MM.1S (cell line): ENCODE results near the gene SUPV3L1.

Experiments
- DNase-seq: peaks from one replicate; pipeline ENCODE4 v3.0.0-alpha.2; 2015
- H2AFZ ChIP-seq: fragments of 300-600 bp; sonication (generic); 2 replicates; pipeline ENCODE4 v1.6.0; 2016; ENCODE audit warnings: antibody characterized with exemption, low read length
- H3F3A ChIP-seq: fragments of 300-600 bp; sonication (generic); 2 replicates; pipeline ENCODE4 v1.6.1; 2016; ENCODE audit warnings: mild to moderate bottlenecking, antibody characterized with exemption, low read length, moderate library complexity, mixed read lengths; ENCODE audit not compliant: insufficient read depth
- H3K27ac ChIP-seq: fragments of 300-600 bp; sonication (generic); 2 replicates; pipeline ENCODE4 v1.5.1; 2016; ENCODE audit warnings: mild to moderate bottlenecking, low read length
- H3K27me3 ChIP-seq: fragments of 300-600 bp; sonication (generic); replicated peaks from 2 replicates; pipeline ENCODE4 v1.6.0; 2016; ENCODE audit warnings: low read length; ENCODE audit not compliant: insufficient read depth
- H3K36me3 ChIP-seq: fragments of 300-600 bp; sonication (generic); replicated peaks from 2 replicates; pipeline ENCODE4 v1.6.1; 2016; ENCODE audit warnings: mild to moderate bottlenecking, low read length, mixed read lengths; ENCODE audit not compliant: insufficient read depth
- H3K4me1 ChIP-seq: fragments of 300-600 bp; sonication (generic); 2 replicates; pipeline ENCODE4 v1.6.1; 2016; ENCODE audit warnings: low read length, mixed read lengths
- H3K4me2 ChIP-seq: fragments of 300-600 bp; sonication (generic); 2 replicates; pipeline ENCODE4 v1.6.0; 2016; ENCODE audit warnings: low read depth, low read length
- H3K4me3 ChIP-seq: fragments of 300-600 bp; sonication (generic); 2 replicates; pipeline ENCODE4 v1.5.1; 2016; ENCODE audit warnings: low read length, mixed read lengths
- H3K79me2 ChIP-seq: fragments of 300-600 bp; sonication (generic); 2 replicates; pipeline ENCODE4 v1.6.1; 2016; ENCODE audit warnings: mixed run types, low read length, mixed read lengths
- H3K9ac ChIP-seq: fragments of 300-600 bp; sonication (generic); 2 replicates; pipeline ENCODE4 v1.6.1; 2016; ENCODE audit warnings: low read length, mixed read lengths
- H3K9me2 ChIP-seq: fragments of 300-600 bp; sonication (generic); replicated peaks from 2 replicates; pipeline ENCODE4 v1.6.1; 2016; ENCODE audit warnings: mild to moderate bottlenecking, low read length, mixed read lengths; ENCODE audit not compliant: insufficient read depth
- H3K9me3 ChIP-seq: fragments of 300-600 bp; sonication (generic); replicated peaks from 2 replicates; pipeline ENCODE4 v1.6.1; 2016; ENCODE audit warnings: mild to moderate bottlenecking, low read length, mixed read lengths; ENCODE audit not compliant: insufficient read depth
- H4K20me1 ChIP-seq: fragments of 300-600 bp; sonication (generic); 2 replicates; pipeline ENCODE4 v1.6.1; 2016; ENCODE audit warnings: mild to moderate bottlenecking, low read length, moderate library complexity, mixed read lengths; ENCODE audit not compliant: insufficient read depth
- EZH2 ChIP-seq: fragments of 300-600 bp; sonication (generic); optimal IDR thresholded peaks from 2 replicates; pipeline ENCODE3; 2017; ENCODE audit warnings: low read depth, mild to moderate bottlenecking, antibody characterized with exemption, low read length, mixed read lengths
- EZH2phosphoT487 ChIP-seq: fragments of 300-600 bp; sonication (generic); IDR thresholded peaks from 2 replicates; pipeline ENCODE4 v1.6.1; 2018; ENCODE audit warnings: antibody characterized with exemption, low read length
- TF ChIP-seq, protein P1 (sequence below): fragments of 300-600 bp; sonication (generic); IDR thresholded peaks from 2 replicates; pipeline ENCODE4 v1.5.1; 2016; ENCODE audit warnings: antibody characterized with exemption, low read length, mixed read lengths

SUPV3L1 gene

DNA sequence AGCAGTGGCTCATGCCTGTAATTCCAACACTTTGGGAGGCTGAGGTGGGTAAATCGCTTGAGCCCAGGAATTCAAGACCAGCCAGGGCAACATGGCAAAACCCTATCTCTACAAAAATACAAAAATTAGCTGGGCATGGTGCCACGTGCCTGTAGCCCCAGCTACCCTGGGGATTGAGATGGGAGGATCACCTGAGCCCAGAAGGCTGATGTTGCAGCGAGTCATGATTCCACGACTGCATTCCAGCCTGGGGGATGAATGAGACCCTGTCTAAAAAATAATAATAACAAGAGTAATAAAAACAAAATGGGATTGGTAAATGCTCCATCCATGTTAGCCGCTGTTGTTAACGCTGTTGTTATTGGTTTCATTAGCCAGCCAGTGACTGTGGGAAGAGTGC, 38.8 kb downstream of the SUPV3L1 start:
- no peak overlapping the region for H3K4me2 ChIP-seq

DNA sequence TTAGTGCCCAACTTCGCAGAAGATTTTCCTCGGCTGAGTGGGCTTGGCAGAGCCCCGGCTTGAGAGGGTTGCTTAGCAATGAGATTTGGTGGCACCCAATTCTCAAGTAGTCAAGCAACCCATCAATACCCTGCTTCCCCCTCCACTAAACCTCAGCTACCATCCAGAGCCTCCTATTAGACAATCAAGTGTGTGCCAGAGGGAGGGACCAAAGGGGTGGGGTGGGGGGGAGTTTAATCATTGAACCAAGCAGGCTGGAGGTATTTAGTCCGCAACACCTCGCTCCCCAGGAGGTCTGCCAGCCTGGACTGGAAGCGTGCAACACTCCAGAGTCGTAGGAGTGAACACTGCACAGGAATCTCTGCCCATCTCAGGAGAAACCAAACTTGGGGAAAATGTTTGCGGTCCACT, 40.0 kb downstream of the SUPV3L1 start, which contains the start of gene HKDC1:
TSS of gene HKDC1 (plus strand) at position 292 of the 411 bp plus-strand sequence. CDS start at position 396, 104 bp downstream.
- H2AFZ ChIP-seq, result no peak within 1 kb of the TSS
- peaks cover 26% of the 10 kb centered on the region for H3F3A ChIP-seq
- no peaks in the 10 kb centered on the region for H4K20me1 ChIP-seq
- H3K36me3 ChIP-seq, result no peaks in the 10 kb centered on the region
- TF ChIP-seq EZH2phosphoT487 (no peak), EZH2 (no peak)
- TF ChIP-seq, protein P1, sequence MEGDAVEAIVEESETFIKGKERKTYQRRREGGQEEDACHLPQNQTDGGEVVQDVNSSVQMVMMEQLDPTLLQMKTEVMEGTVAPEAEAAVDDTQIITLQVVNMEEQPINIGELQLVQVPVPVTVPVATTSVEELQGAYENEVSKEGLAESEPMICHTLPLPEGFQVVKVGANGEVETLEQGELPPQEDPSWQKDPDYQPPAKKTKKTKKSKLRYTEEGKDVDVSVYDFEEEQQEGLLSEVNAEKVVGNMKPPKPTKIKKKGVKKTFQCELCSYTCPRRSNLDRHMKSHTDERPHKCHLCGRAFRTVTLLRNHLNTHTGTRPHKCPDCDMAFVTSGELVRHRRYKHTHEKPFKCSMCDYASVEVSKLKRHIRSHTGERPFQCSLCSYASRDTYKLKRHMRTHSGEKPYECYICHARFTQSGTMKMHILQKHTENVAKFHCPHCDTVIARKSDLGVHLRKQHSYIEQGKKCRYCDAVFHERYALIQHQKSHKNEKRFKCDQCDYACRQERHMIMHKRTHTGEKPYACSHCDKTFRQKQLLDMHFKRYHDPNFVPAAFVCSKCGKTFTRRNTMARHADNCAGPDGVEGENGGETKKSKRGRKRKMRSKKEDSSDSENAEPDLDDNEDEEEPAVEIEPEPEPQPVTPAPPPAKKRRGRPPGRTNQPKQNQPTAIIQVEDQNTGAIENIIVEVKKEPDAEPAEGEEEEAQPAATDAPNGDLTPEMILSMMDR, result no peak
- no peaks in the 10 kb centered on the region for H3K9me3 ChIP-seq
- no peak within 1 kb of the TSS for H3K4me3 ChIP-seq
- peaks cover 33% of the 10 kb centered on the region for H3K4me1 ChIP-seq
- DNase-seq, result no peak
- no peak within 1 kb of the TSS for H3K4me2 ChIP-seq
- H3K27ac ChIP-seq, result no peak within 1 kb of the TSS
- no peaks in the 10 kb centered on the region for H3K9me2 ChIP-seq
- no peaks in the 10 kb centered on the region for H3K79me2 ChIP-seq
- H3K9ac ChIP-seq, result no peak within 1 kb of the TSS
- no peaks in the 10 kb centered on the region for H3K27me3 ChIP-seq

More for the DNA sequence above, 38.8 kb downstream of the SUPV3L1 start:
- no peaks in the 10 kb centered on the region for H3K9me3 ChIP-seq
- no peaks in the 10 kb centered on the region for H3K36me3 ChIP-seq
- no peak for DNase-seq
- no peaks in the 10 kb centered on the region for H3K9me2 ChIP-seq
- H3K79me2 ChIP-seq, result no peaks in the 10 kb centered on the region
- H3K4me1 ChIP-seq, result peaks cover 28% of the 10 kb centered on the region
- H3F3A ChIP-seq, result peaks cover 21% of the 10 kb centered on the region
- H3K27me3 ChIP-seq, result no peaks in the 10 kb centered on the region
- no peaks in the 10 kb centered on the region for H4K20me1 ChIP-seq
- no peak overlapping the region for H3K27ac ChIP-seq
- H3K9ac ChIP-seq, result no peak overlapping the region
- no peak overlapping the region for H3K4me3 ChIP-seq
- TF ChIP-seq, protein P1, result no peak
- TF ChIP-seq EZH2, result no peak
- no peak for TF ChIP-seq EZH2phosphoT487
- H2AFZ ChIP-seq, result no peak overlapping the region

DNA sequence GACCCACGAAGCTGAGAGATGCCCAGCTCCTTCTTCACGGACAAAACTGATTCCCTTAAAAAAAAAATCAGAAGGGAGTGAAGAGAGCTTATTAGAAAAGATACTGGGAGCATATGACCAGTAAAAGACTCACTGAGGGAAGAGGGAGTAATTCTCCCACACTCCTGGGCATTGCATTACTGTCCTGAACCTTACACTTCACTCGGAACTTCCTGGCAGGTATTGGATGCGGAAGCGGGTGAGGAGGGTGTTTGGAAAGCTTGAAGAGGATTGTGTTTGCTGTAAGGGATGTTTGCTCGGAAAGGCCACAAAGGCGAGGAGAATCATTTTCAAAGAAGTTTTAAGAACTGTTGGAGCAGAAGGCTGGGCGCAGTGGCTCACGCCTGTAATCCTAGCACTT, 40.5 kb downstream of the SUPV3L1 start:
- Histone ChIP-seq H3K9me3 (no peaks in the 10 kb centered on the region), H3K4me3 (no peak overlapping the region), H4K20me1 (no peaks in the 10 kb centered on the region), H3F3A (peaks cover 25% of the 10 kb centered on the region), H3K36me3 (no peaks in the 10 kb centered on the region), H3K4me2 (no peak overlapping the region), H3K9me2 (no peaks in the 10 kb centered on the region), H3K4me1 (peaks cover 37% of the 10 kb centered on the region), H3K79me2 (no peaks in the 10 kb centered on the region), H3K9ac (no peak overlapping the region), H3K27me3 (no peaks in the 10 kb centered on the region), H2AFZ (no peak overlapping the region), H3K27ac (no peak overlapping the region)
- TF ChIP-seq EZH2, result no peak
- TF ChIP-seq, protein P1, result no peak
- TF ChIP-seq EZH2phosphoT487, result no peak
- no peak for DNase-seq
